PC-3 (cell line): ENCODE results near the gene TUBGCP6. TPM values are rescaled to one million over a fixed set of nuclear protein-coding genes. Genes with fewer than 3 reads are reported as not detected.
A peak's percentile ranks its signal among the peaks of the same experiment; 100 is the strongest.

Experiments used
- ATAC-seq: fragments of 200-7000 bp; cut with Tn5 transposase; 2 replicates; pipeline ENCODE4 v1.9.1; 2020; ENCODE audit warnings: mild to moderate bottlenecking, moderate library complexity
- BruUV-seq: library from RNA; stranded (reverse); fragments of 400-500 nt; replicated peaks from 2 replicates; lab custom pipeline; 2021; lab: Mats Ljungman, UMichigan
- CTCF ChIA-PET: fragments of 300-600 bp; sonication (Branson Sonifier 250); formaldehyde crosslinking; loops from one replicate; lab custom pipeline; 2022; ENCODE audit warnings: antibody characterized with exemption; lab: Charles Lee
- POLR2A ChIA-PET: fragments of 300-600 bp; sonication (Branson Sonifier 250); formaldehyde crosslinking; loops from one replicate; lab custom pipeline; 2022; ENCODE audit warnings: antibody characterized with exemption; ENCODE audit not compliant: unreplicated experiment; lab: Charles Lee
- DNase-seq: peaks from one replicate; pipeline ENCODE4 v3.0.0-alpha.2; 2015
- H2AFZ ChIP-seq: fragments of 300-600 bp; sonication (generic); 2 replicates; pipeline ENCODE4 v1.6.0; 2016; ENCODE audit warnings: antibody characterized with exemption, low read length
- H3F3A ChIP-seq: fragments of 300-600 bp; sonication (generic); one replicate; pipeline ENCODE4 v1.6.0; 2017; ENCODE audit warnings: antibody characterized with exemption, low read length, control low read depth, mild to moderate bottlenecking; ENCODE audit not compliant: unreplicated experiment
- H3K27ac ChIP-seq: fragments of 300-600 bp; sonication (generic); 2 replicates; pipeline ENCODE4 v1.5.1; 2016; ENCODE audit warnings: mild to moderate bottlenecking, low read length
- H3K27me3 ChIP-seq: fragments of 300-600 bp; sonication (generic); 2 replicates; pipeline ENCODE4 v1.6.1; 2016; ENCODE audit warnings: low read length, mixed read lengths
- H3K36me3 ChIP-seq: fragments of 300-600 bp; sonication (generic); 2 replicates; pipeline ENCODE4 v1.6.1; 2016; ENCODE audit warnings: low read depth, mixed run types, low read length, mixed read lengths
- H3K4me1 ChIP-seq: fragments of 300-600 bp; sonication (generic); 2 replicates; pipeline ENCODE4 v1.5.1; 2016; ENCODE audit warnings: low read length; ENCODE audit not compliant: insufficient read depth
- H3K4me2 ChIP-seq: fragments of 300-600 bp; sonication (generic); 2 replicates; pipeline ENCODE4 v1.6.0; 2016; ENCODE audit warnings: low read length
- H3K4me3 ChIP-seq: fragments of 300-600 bp; sonication (generic); 2 replicates; pipeline ENCODE4 v1.5.1; 2016; ENCODE audit warnings: mild to moderate bottlenecking, low read length, mixed read lengths
- H3K79me2 ChIP-seq: fragments of 300-600 bp; sonication (generic); 2 replicates; pipeline ENCODE4 v1.6.1; 2017; ENCODE audit warnings: low read length, mixed read lengths
- H3K9ac ChIP-seq: fragments of 300-600 bp; sonication (generic); 2 replicates; pipeline ENCODE4 v1.6.0; 2016; ENCODE audit warnings: mild to moderate bottlenecking, low read length
- H3K9me2 ChIP-seq: fragments of 300-600 bp; sonication (generic); replicated peaks from 2 replicates; pipeline ENCODE4 v1.6.1; 2016; ENCODE audit warnings: mixed run types, low read length, mixed read lengths
- H3K9me3 ChIP-seq: fragments of 300-600 bp; sonication (generic); 2 replicates; pipeline ENCODE4 v1.6.1; 2016; ENCODE audit warnings: low read length, mixed read lengths
- H4K20me1 ChIP-seq: fragments of 300-600 bp; sonication (generic); 2 replicates; pipeline ENCODE4 v1.6.1; 2016; ENCODE audit warnings: low read length, mixed read lengths
- EZH2 ChIP-seq: fragments of 300-600 bp; sonication (generic); IDR thresholded peaks from one replicate; pipeline ENCODE4 v1.6.1; 2017; ENCODE audit warnings: antibody characterized with exemption, mild to moderate bottlenecking, low read length; ENCODE audit not compliant: unreplicated experiment
- EZH2phosphoT487 ChIP-seq: fragments of 300-600 bp; sonication (generic); IDR thresholded peaks from 2 replicates; pipeline ENCODE4 v1.6.1; 2018; ENCODE audit warnings: mild to moderate bottlenecking, antibody characterized with exemption, low read length, borderline replicate concordance
- intact Hi-C: fragments of 100-400 bp; cut with micrococcal nuclease; formaldehyde crosslinking; loops from 2 replicates; pipeline ENCODE4 v1.9.0; 2023
- total RNA-seq: library from RNA; depleted of rRNA; stranded (reverse); fragments of >200 nt; gene quantifications from 2 replicates; pipeline ENCODE4 v1.2.3, GENCODE V29; 2014
- TF ChIP-seq, protein P1 (sequence below): fragments of 300-600 bp; sonication (generic); conservative IDR thresholded peaks from 2 replicates; pipeline ENCODE4 v1.5.1; 2017; ENCODE audit warnings: antibody characterized with exemption, low read depth, mild to moderate bottlenecking, low read length

Gene TUBGCP6
- total RNA-seq, 1 experiment from 2014 or later = 32.1 TPM

DNA sequence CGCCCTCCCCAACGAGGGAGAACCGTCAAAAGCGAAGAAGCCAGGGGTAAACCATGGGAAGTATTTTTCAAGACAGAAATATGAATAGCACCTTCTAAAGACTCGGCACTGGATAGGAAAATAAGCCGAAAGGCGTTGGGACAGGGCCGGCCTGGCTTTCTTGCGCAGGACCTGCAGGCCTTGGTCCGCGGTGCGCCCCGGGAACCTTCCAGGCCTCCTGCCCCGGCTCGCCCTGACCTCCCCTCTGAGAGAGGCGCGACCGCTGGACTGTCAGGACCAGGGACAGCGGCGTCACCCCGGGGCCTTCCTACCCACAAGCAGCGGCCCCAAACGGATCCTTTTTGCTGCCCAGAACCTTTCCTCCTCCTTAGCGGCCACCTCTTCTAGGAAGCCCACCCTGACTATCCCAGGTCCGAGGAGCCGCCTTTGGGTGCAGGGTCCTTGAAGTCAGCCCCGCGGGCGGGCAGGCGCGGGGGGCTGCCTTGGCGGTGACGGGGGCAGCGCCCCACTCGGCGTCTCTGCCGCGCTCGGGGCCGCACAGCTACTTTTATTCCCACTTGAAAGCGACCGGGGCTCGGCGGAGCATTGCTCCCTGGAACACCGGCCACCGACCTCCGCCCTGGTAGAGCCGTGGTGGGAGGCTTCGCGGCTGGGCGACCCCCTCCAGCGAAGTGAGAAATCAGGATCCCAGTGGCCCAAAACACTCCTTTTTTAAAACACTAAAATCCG is 26.0 kb upstream of the TUBGCP6 start:
- no peak for TF ChIP-seq EZH2phosphoT487
- no peak for TF ChIP-seq EZH2
- TF ChIP-seq, protein P1, sequence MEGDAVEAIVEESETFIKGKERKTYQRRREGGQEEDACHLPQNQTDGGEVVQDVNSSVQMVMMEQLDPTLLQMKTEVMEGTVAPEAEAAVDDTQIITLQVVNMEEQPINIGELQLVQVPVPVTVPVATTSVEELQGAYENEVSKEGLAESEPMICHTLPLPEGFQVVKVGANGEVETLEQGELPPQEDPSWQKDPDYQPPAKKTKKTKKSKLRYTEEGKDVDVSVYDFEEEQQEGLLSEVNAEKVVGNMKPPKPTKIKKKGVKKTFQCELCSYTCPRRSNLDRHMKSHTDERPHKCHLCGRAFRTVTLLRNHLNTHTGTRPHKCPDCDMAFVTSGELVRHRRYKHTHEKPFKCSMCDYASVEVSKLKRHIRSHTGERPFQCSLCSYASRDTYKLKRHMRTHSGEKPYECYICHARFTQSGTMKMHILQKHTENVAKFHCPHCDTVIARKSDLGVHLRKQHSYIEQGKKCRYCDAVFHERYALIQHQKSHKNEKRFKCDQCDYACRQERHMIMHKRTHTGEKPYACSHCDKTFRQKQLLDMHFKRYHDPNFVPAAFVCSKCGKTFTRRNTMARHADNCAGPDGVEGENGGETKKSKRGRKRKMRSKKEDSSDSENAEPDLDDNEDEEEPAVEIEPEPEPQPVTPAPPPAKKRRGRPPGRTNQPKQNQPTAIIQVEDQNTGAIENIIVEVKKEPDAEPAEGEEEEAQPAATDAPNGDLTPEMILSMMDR = no peak
- POLR2A ChIA-PET = no interaction called here
- ATAC-seq = peak; percentile 54
- H3K27ac ChIP-seq = no peak overlapping the region
- CTCF ChIA-PET = interaction anchor here (0.6 kb wide), 1 partner anchor 18 kb away, joined by 16 read pairs; no protein-coding TSS in a partner anchor
- H2AFZ ChIP-seq = peak overlapping the region; percentile 68
- H3K4me1 ChIP-seq = peaks cover 11% of the 10 kb centered on the region
- peak; percentile 54 for DNase-seq
- peaks cover 7% of the 10 kb centered on the region for H3K36me3 ChIP-seq
- peak overlapping the region; percentile 68 for H3K4me3 ChIP-seq
- H3K4me2 ChIP-seq = peak overlapping the region; percentile 95
- H3K79me2 ChIP-seq = no peaks in the 10 kb centered on the region
- H3K9me2 ChIP-seq = no peaks in the 10 kb centered on the region
- no peaks in the 10 kb centered on the region for H3F3A ChIP-seq
- intact Hi-C loops = loop anchor here (5.0 kb wide), 1 partner anchor 71 kb away; the partner anchor contains the start of gene PPP6R2
- H3K9me3 ChIP-seq = no peaks in the 10 kb centered on the region
- 0 out of 2 replicates have a peak overlapping the region, but pooled peaks have one; percentile 22 for H3K9ac ChIP-seq
- BruUV-seq = no TSS peak
- no peaks in the 10 kb centered on the region for H4K20me1 ChIP-seq
- H3K27me3 ChIP-seq = no peaks in the 10 kb centered on the region

DNA sequence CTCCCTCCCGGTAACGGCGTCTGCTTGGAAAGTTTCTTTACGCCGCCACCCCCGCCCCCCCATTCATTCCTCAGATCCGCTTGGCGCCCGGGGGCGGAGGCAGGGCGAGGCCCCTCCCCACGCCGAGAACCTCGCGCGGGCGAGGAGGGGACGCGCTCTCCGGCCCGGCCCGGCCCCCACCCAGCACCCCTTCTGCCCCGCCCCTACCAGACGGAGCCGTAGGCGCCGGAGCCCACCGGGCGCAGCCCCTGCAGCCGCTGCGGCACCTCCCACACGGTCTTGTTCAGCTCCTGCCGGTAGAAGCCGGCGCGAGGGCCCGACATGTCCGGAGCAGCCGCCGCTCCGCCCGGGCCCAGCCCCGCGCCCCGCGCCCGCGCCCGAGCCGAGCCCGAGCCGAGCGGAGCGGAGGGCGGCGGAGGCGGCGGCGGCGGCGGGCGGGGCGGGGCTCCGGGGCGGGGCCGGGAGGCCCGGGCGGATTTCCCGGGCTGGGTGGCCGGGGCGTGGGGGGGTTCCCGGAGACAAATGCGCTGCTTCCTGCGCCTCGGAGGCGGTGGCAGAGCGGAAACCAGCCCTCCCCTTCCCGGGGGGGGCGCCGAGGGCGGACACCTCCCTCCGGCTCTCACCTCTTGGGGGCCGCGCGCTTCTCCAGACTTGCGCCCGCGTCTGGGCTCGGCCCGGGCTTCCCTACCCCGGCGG is 25.3 kb upstream of the TUBGCP6 start, which contains the start of gene MAPK11:
Gene MAPK11, minus strand, starts transcription at position 411 of the 696 bp plus-strand sequence. Its CDS starts 88 bp downstream, at position 323.
- no peaks in the 10 kb centered on the region for H3K27me3 ChIP-seq
- no peaks in the 10 kb centered on the region for H4K20me1 ChIP-seq
- peaks cover 11% of the 10 kb centered on the region for H3K4me1 ChIP-seq
- H3K27ac ChIP-seq = no peak within 1 kb of the TSS
- H3K4me3 ChIP-seq = peak within 1 kb of the TSS; percentile 68
- H3K36me3 ChIP-seq = peaks cover 2% of the 10 kb centered on the region; the same call in 1 of the 2 replicates
- POLR2A ChIA-PET = no interaction called here
- DNase-seq (peak; percentile 27), ATAC-seq (peak; percentile 39)
- no peaks in the 10 kb centered on the region for H3K9me2 ChIP-seq
- intact Hi-C loops = loop anchor here (5.0 kb wide), 1 partner anchor 72 kb away; the partner anchor contains the start of gene PPP6R2
- no TSS peak for BruUV-seq
- no peaks in the 10 kb centered on the region for H3F3A ChIP-seq
- no peaks in the 10 kb centered on the region for H3K9me3 ChIP-seq
- peak within 1 kb of the TSS; percentile 68 for H2AFZ ChIP-seq
- CTCF ChIA-PET = no interaction called here
- TF ChIP-seq EZH2phosphoT487 (no peak), EZH2 (no peak)
- TF ChIP-seq, protein P1 = no peak
- no peaks in the 10 kb centered on the region for H3K79me2 ChIP-seq
- H3K4me2 ChIP-seq = peak within 1 kb of the TSS; percentile 95
- H3K9ac ChIP-seq = 0 out of 2 replicates have a peak within 1 kb of the TSS, but pooled peaks have one; percentile 22
